SU-DHL-6 (cell line): ENCODE data around the gene LDB2.

ENCODE experiments used
- H2AFZ ChIP-seq: fragments of 200-600 bp; sonication (generic); 2 replicates; pipeline ENCODE4 v1.6.1; 2014; ENCODE audit warnings: low read depth, mild to moderate bottlenecking, moderate library complexity, mixed read lengths, antibody characterized with exemption, low read length; ENCODE audit not compliant: severe bottlenecking
- H3F3A ChIP-seq: fragments of 200-600 bp; shearing (Covaris generic); 2 replicates; pipeline ENCODE4 v1.6.0; 2016; ENCODE audit warnings: antibody characterized with exemption, mild to moderate bottlenecking; ENCODE audit not compliant: insufficient read depth
- H3K27ac ChIP-seq: fragments of 200-600 bp; sonication (generic); 2 replicates; pipeline ENCODE4 v1.5.1; 2016; ENCODE audit warnings: low read depth, mild to moderate bottlenecking, low read length, moderate library complexity, mixed read lengths
- H3K27me3 ChIP-seq: fragments of 200-600 bp; sonication (generic), shearing (Covaris generic); 2 replicates; pipeline ENCODE4 v1.6.0; 2014; ENCODE audit warnings: mild to moderate bottlenecking, low read length
- H3K36me3 ChIP-seq: fragments of 200-600 bp; sonication (generic); 2 replicates; pipeline ENCODE4 v1.6.1; 2014; ENCODE audit warnings: mild to moderate bottlenecking, low read length, mixed read lengths
- H3K4me2 ChIP-seq: fragments of 300-600, 200-600 bp; shearing (Covaris generic), sonication (generic); 2 replicates; pipeline ENCODE4 v1.6.0; 2014; ENCODE audit warnings: low read length, low read depth, mild to moderate bottlenecking; ENCODE audit not compliant: poor library complexity, severe bottlenecking
- H3K4me3 ChIP-seq: fragments of 200-600 bp; sonication (generic); 2 replicates; pipeline ENCODE4 v1.5.1; 2014; ENCODE audit warnings: antibody characterized with exemption, low read length, mild to moderate bottlenecking, mixed read lengths; ENCODE audit not compliant: insufficient read depth, poor library complexity, severe bottlenecking
- H3K79me2 ChIP-seq: fragments of 200-600 bp; sonication (generic); 2 replicates; pipeline ENCODE4 v1.6.1; 2014; ENCODE audit warnings: mild to moderate bottlenecking, low read length, moderate library complexity; ENCODE audit not compliant: insufficient read depth
- H3K9ac ChIP-seq: fragments of 200-600 bp; sonication (generic); 2 replicates; pipeline ENCODE4 v1.7.0; 2014; ENCODE audit warnings: mild to moderate bottlenecking, low read length
- H3K9me2 ChIP-seq: fragments of 200-600 bp; sonication (generic); replicated peaks from 2 replicates; pipeline ENCODE4 v1.6.1; 2014; ENCODE audit warnings: low read length; ENCODE audit not compliant: insufficient read depth
- H3K9me3 ChIP-seq: fragments of 200-600 bp; sonication (generic); 2 replicates; pipeline ENCODE4 v1.6.1; 2014; ENCODE audit warnings: low read length, mixed read lengths; ENCODE audit not compliant: insufficient read depth
- H4K20me1 ChIP-seq: fragments of 200-600 bp; sonication (generic); 2 replicates; pipeline ENCODE4 v1.6.1; 2014; ENCODE audit warnings: low read depth, mild to moderate bottlenecking, antibody characterized with exemption, low read length, moderate library complexity, mixed read lengths
- CTCF ChIP-seq: fragments of 200-600 bp; sonication (generic); IDR thresholded peaks from one replicate; pipeline ENCODE4 v1.5.1; 2017; ENCODE audit warnings: antibody characterized with exemption, mild to moderate bottlenecking, low read length, moderate library complexity; ENCODE audit not compliant: insufficient read depth, poor library complexity, severe bottlenecking
- EZH2phosphoT487 ChIP-seq: fragments of 200-600 bp; sonication (generic), shearing (Covaris generic); conservative IDR thresholded peaks from 2 replicates; pipeline ENCODE4 v1.6.1; 2018; ENCODE audit warnings: mild to moderate bottlenecking, antibody characterized with exemption, low read length, moderate library complexity, mixed read lengths

The LDB2 gene

GRCh38 chr4:16581117-16581516 is 317.3 kb downstream of the LDB2 start:
- no peak overlapping the region for H2AFZ ChIP-seq

GRCh38 chr4:16580514-16580913 is 317.9 kb downstream of the LDB2 start:
- no peak overlapping the region for H3K4me2 ChIP-seq
- TF ChIP-seq EZH2phosphoT487 (no peak), CTCF (no peak)
- H3K4me3 ChIP-seq = no peak overlapping the region
- H4K20me1 ChIP-seq = no peaks in the 10 kb centered on the region
- H3K36me3 ChIP-seq = no peaks in the 10 kb centered on the region
- H2AFZ ChIP-seq = no peak overlapping the region
- H3K9me3 ChIP-seq = no peaks in the 10 kb centered on the region
- no peak overlapping the region for H3K9ac ChIP-seq
- H3K79me2 ChIP-seq = no peaks in the 10 kb centered on the region
- H3K27ac ChIP-seq = no peak overlapping the region
- H3K9me2 ChIP-seq = no peaks in the 10 kb centered on the region
- no peaks in the 10 kb centered on the region for H3K27me3 ChIP-seq
- H3F3A ChIP-seq = no peaks in the 10 kb centered on the region

More at GRCh38 chr4:16581117-16581516, 317.3 kb downstream of the LDB2 start:
- TF ChIP-seq EZH2phosphoT487 = no peak
- TF ChIP-seq CTCF = no peak
- no peak overlapping the region for H3K4me2 ChIP-seq
- H3K9me3 ChIP-seq = no peaks in the 10 kb centered on the region
- no peaks in the 10 kb centered on the region for H3K27me3 ChIP-seq
- no peaks in the 10 kb centered on the region for H3K9me2 ChIP-seq
- no peaks in the 10 kb centered on the region for H4K20me1 ChIP-seq
- no peak overlapping the region for H3K4me3 ChIP-seq
- H3K36me3 ChIP-seq = no peaks in the 10 kb centered on the region
- H3K27ac ChIP-seq = no peak overlapping the region
- no peaks in the 10 kb centered on the region for H3K79me2 ChIP-seq
- no peak overlapping the region for H3K9ac ChIP-seq
- no peaks in the 10 kb centered on the region for H3F3A ChIP-seq

GRCh38 chr4:16579866-16580265 is 318.6 kb downstream of the LDB2 start:
- H3K9me3 ChIP-seq = no peaks in the 10 kb centered on the region
- no peak overlapping the region for H2AFZ ChIP-seq
- H4K20me1 ChIP-seq = no peaks in the 10 kb centered on the region
- H3K9me2 ChIP-seq = no peaks in the 10 kb centered on the region
- no peak overlapping the region for H3K27ac ChIP-seq
- no peak overlapping the region for H3K4me3 ChIP-seq
- H3F3A ChIP-seq = no peaks in the 10 kb centered on the region
- H3K79me2 ChIP-seq = no peaks in the 10 kb centered on the region
- H3K4me2 ChIP-seq = no peak overlapping the region
- TF ChIP-seq EZH2phosphoT487 (no peak), CTCF (no peak)
- H3K36me3 ChIP-seq = no peaks in the 10 kb centered on the region
- H3K9ac ChIP-seq = no peak overlapping the region
- no peaks in the 10 kb centered on the region for H3K27me3 ChIP-seq
